Measurements from ENCODE around the gene CTSC.

DNA sequence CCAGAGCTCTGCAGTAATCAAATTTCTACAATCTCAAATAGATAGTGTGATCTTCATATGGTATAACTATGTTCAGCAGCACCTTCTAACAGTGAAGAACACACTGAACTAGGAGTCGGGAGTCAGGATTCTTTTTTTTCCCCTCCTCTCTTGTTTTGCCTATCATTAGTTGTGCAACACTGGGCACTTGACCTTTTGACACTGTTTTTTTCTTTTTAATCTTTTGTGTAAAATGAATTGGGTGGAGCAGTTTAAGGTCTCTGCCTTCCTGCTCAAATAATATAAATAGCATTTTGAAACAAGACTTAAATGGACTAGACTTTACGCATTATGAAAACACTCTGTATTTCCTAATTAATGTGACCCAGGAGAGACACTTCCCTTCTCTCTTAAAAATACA lies 39.7 kb downstream of the CTSC start:
- TF ChIP-seq, protein P1, sequence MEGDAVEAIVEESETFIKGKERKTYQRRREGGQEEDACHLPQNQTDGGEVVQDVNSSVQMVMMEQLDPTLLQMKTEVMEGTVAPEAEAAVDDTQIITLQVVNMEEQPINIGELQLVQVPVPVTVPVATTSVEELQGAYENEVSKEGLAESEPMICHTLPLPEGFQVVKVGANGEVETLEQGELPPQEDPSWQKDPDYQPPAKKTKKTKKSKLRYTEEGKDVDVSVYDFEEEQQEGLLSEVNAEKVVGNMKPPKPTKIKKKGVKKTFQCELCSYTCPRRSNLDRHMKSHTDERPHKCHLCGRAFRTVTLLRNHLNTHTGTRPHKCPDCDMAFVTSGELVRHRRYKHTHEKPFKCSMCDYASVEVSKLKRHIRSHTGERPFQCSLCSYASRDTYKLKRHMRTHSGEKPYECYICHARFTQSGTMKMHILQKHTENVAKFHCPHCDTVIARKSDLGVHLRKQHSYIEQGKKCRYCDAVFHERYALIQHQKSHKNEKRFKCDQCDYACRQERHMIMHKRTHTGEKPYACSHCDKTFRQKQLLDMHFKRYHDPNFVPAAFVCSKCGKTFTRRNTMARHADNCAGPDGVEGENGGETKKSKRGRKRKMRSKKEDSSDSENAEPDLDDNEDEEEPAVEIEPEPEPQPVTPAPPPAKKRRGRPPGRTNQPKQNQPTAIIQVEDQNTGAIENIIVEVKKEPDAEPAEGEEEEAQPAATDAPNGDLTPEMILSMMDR (optimal IDR thresholded peaks at IDR 0.05 in 1 of 3, IDR thresholded peaks at IDR 0.05 in 1 of 3, conservative IDR thresholded peaks at IDR 0.05 in 1 of 3; ENCODE audit: extremely low read depth in 1 of 3, insufficient read depth in 2 of 3, low read length in 3 of 3) = no peak
- TF ChIP-seq EZH2 (IDR thresholded peaks at IDR 0.05; ENCODE audit: low read length) = no peak

Data from keratinocyte (primary cell).